ENCODE data around the gene NHSL2.

- no peak for TF ChIP-seq GATA2 (IDR thresholded peaks at IDR 0.05; ENCODE audit: low read depth, low read length)
- no peak for TF ChIP-seq GATA3 (IDR thresholded peaks at IDR 0.05; ENCODE audit: low read depth, low read length)
Measured at GRCh38 chrX:72114306-72114705, 203.7 kb downstream of the NHSL2 start.
